HG02870 (cell line): ENCODE measurements around the gene RSU1.

Experiments
- ATAC-seq: cut with Tn5 transposase; IDR thresholded peaks from one replicate; pipeline ENCODE4 v1.9.1; 2021; ENCODE audit warnings: mild to moderate bottlenecking, moderate library complexity; ENCODE audit not compliant: unreplicated experiment

Gene RSU1

DNA sequence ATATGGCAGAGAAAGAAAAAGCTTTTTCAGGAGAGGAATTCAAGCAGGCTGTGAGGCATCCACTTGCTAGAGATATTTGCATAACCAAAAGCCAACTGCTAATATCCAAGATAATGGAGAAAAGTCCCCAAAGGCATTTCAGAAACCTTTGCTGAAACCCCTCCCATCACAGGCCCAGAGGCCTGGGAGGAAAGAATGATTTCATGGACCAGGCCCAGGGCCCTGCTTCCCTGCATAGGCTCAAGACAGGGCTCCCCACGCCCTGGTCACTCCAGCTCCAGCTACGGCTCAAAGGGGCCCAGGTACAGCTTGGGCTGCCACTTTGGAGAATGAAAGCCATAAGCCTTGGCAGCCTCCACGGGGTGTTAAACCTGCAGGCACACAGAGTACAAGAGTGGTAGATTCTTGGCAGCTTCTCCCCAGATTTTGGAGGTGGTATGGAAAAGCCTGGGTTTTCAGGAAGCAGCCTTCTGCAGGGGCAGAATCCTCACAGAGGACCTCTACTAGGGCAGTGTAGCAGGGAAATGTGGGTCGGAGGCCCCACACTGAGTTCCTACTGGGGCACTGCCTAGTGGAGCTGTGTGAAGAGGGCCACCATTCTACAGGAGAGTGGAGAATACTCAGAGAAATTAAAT lies 5.6 kb upstream of the RSU1 start:
- ATAC-seq: no peak

GRCh38 chr10:16822027-16822426 lies 4.8 kb upstream of the RSU1 start:
- ATAC-seq: no peak

- no peak for ATAC-seq
Observed at GRCh38 chr10:16820421-16820820, 3.2 kb upstream of the RSU1 start.

GRCh38 chr10:16820018-16820417 lies 2.8 kb upstream of the RSU1 start:
- no peak for ATAC-seq

GRCh38 chr10:16819436-16819835 lies 2.2 kb upstream of the RSU1 start:
- ATAC-seq: no peak

GRCh38 chr10:16819026-16819425 lies 1.8 kb upstream of the RSU1 start:
- ATAC-seq: no peak

DNA sequence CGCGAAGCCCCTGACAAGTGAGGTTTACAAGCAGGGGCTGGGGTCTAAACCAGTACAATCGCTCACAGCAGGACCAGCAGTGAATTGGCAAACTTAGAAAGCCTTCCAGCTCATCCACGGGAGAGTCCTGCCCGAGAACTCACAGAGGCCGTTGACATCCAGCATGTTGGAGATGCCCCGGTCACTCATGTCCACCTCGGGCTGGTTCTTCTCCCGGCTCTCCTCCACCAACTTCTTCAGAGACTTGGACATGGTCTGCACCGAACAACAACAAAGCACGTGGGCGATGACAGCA lies 447 bp downstream of the RSU1 start:
- no peak for ATAC-seq

DNA sequence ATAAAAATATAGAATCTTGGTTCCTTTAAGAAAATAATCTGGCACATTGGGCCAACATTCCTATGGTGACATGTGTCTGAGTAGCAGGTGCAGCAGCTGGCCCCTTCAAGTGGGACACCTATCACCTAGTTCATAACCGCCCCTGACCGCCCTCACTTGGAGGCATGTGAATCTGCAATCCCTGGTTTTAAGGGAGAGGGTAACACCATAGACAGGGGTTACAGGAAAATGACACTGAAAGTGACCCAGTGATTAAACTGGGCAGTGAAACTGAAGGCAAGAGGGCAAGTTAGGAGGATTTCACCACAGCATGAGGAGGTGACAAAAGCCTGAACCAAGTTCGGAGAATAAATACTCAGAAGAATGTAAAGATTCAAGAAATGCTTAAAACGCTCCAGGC lies 1.1 kb downstream of the RSU1 start:
- no peak for ATAC-seq

GRCh38 chr10:16814012-16814411 lies 3.2 kb downstream of the RSU1 start:
- ATAC-seq: no peak

DNA sequence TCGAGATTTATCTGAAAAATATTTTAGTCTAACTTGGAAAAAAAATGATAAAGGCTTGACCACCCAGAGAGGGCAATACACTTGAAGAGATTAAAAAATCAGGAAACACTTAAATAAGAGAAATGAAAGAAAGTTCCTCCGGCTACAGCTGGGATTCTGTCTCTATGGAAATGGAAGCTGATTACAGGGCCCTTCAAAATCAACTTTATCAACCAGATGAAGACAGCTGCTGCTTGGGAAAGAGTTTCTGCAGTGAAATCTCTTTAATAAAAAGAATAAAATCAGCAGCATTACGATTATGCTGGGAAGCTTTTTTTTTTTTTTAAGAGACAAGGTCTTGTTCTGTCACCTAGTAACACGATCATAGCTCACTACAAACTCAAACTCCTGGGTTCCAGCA lies 4.5 kb downstream of the RSU1 start:
- ATAC-seq: no peak

DNA sequence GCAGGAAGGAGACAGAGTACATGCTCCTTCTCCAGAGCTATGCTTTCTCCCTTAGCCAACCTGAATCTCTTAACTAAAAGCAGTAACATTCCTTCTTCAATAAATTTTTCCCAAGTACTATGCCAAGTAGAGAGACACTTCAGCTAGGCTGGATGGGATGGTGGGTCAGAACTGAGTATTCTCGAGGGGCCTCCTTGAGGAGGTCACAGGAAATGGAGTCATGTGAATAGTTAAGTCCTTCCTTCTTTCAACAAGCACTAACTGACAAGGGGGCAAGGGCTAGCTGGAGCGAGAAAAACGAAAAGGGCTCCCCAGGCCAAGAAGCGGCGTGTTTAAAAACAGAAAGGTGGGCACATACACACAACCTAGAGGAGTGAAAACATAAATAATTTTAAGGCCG lies 5.5 kb downstream of the RSU1 start:
- ATAC-seq: no peak

DNA sequence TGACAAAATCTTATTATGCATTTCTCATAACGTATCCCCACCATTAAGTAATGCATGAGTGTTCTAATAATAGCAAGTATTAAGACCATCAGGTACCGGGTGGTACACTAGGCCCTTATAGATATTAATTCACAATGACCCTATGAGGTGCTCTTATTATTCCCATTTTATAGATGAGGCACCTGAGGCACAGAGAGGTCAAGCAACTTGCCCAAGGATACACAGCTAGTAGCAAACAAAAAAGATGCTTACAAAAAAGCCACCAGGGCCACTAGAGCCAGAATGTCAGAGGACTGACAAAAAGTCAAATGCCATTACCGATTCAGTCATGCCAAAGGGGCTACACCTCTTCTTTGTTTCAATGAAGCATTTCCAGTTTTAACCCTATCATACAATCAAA lies 5.9 kb downstream of the RSU1 start:
- no peak for ATAC-seq

DNA sequence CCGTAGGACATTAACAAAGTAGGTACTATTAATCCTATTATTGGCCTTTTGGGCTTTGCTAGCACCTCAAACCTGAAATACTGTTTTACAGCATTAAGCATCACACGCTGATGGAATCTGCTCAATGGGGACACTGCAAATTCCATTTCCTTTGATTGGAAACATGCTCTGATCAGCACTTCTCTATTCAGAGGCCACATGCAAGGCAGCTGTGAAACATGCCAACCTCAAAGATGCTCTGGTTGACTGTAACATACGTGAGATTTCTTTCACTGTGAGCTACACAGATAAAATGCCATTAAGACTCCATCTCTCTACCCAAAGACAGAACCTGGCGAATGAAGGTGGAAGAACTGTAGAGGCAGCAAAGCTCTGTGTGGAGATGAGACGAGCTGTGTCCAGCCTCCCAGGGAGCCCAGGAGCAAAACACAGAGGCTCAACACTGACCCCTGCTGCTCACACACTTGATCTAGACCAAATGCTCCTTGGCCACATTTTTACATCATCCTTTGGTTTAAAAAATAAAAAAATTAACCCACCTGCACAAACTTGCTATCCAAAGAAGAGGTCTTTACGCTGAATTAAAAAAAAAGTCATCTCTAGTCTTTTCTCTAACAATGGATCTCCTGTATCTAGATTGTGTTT lies 8.0 kb downstream of the RSU1 start:
- ATAC-seq: peak; percentile 89

DNA sequence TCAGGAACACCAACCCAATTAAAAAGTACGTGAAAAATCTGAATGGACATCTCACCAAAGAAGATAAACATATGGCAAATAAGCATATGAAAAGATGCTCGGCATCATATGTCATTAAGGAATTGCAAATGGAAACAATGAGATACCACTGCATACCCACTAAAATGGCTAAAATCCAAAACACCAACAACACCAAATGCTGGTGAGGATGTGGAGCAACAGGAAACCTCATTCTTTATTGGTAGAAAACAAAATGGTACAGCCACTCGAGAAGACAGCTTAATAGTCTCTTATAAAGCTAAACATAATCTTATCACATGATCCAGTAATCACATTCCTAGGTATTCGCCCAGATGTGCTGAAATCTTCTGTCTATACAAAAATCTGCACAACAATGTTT lies 13.1 kb downstream of the RSU1 start:
- ATAC-seq: no peak

GRCh38 chr10:16803464-16803863 lies 13.8 kb downstream of the RSU1 start:
- no peak for ATAC-seq

DNA sequence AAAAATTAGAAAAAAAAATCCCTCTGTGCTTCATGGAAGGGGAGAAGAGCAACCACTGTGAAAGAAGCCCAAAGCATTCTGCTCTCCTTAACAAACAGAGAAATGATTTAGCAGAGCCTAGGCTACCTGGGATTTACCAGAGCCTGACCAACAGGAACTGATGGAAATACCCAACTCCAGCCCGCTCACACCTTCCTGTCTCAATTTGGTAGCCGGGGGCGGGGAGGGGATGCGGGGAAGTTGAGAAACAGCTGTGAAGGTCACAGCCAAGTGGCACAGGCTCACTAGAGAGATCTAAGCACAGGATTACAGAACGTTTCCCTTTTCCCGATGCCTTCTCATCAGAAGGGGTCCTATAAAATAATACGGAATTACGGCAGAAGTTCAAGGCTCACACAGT lies 17.6 kb downstream of the RSU1 start:
- ATAC-seq: peak; percentile 87

DNA sequence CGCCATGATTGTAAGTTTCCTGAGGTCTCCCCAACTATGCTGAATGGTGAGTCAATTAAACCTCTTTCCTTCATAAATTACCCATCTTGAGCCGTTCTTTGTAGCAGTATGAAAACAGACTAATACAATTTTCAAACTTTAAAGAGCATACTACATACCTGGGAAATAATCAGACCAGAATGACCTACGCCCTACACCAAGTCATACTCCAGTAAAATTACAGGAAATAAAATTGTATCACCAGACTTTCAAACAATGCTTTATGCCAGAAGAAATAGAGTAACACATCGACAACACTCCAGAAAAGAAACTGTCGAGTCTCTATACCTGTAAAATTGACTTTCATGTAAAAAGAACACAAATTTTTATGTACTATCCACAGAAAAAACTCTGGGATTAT lies 18.7 kb downstream of the RSU1 start:
- ATAC-seq: no peak

DNA sequence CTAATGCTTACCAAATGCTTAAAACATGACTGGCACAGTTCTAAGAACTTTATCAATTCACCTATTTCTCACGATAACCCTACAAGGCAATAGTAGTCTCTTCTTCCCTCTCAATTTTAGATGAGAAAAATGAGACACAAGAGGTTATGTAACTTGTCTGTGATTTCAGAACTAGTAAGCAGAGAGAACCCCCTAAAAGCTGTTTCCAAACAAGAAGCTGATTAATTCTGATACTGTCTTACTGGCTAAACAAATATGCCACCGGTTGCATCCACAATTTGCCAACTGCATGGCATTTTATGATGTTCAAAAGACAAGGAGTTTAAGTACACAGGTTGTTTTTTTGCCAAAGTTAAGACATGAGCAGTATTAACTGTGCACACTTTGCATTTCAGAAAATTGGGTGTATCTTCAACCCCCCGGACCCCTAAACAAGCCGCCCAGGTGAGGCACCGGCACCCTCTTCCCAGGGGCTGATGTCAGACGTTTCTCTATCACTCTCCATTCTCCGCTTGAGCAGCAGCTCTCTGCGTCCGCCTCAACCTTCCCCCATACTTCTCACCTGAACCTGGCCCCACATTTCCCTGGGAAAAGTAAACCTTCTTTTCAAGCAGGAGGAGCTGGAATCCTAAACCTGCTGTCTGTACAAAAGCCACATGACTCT lies 21.7 kb downstream of the RSU1 start:
- ATAC-seq: no peak

- ATAC-seq: no peak
Observed at GRCh38 chr10:16794005-16794404, 23.2 kb downstream of the RSU1 start.

GRCh38 chr10:16792675-16793074 lies 24.5 kb downstream of the RSU1 start:
- no peak for ATAC-seq

DNA sequence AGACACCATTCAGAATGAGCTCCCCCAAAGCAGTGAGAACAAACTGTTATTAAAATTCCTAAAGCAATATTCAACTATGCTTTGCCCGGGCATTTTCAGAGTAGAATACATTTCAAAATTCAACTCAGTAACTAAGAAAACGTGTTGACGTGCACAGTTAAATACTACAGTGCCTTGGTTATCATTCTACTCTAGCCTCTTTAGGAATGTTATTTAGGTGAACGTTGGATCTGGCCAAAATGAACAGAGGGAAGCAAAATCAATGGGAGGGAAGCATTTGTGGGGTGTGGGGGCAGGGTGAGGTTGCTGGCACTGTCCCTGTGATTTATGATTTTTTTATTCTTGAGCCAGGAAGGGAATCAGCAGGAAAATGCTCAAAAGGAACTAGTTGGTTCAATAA lies 27.5 kb downstream of the RSU1 start:
- no peak for ATAC-seq

GRCh38 chr10:16789261-16789660 lies 28.0 kb downstream of the RSU1 start:
- no peak for ATAC-seq

- ATAC-seq: no peak
Observed at GRCh38 chr10:16788778-16789177, 28.4 kb downstream of the RSU1 start.
